Keratinocyte (primary cell): ENCODE data around the gene CREG1. TPM values are rescaled to one million over a fixed set of nuclear protein-coding genes. Genes with fewer than 3 reads are reported as not detected.

ENCODE experiments used
- DNase-seq: peaks from one replicate; pipeline ENCODE4 v3.0.0-alpha.2; 2011; ENCODE audit warnings: low read depth, missing footprints, low spot score
- FAIRE-seq: peaks from 2 replicates; lab custom pipeline; 2011; peaks lifted over from hg19 to GRCh38; lab: Jason Lieb, UNC
- H2AFZ ChIP-seq: 2 replicates; pipeline ENCODE4 v1.6.0; 2012; ENCODE audit warnings: low read length, control low read depth, inconsistent platforms; ENCODE audit not compliant: control insufficient read depth
- H3K27ac ChIP-seq: 2 replicates; pipeline ENCODE4 v1.5.1; 2011; ENCODE audit warnings: low read length; ENCODE audit not compliant: control insufficient read depth, insufficient read depth
- H3K27me3 ChIP-seq: 3 replicates; pipeline ENCODE4 v1.6.0; 2011; ENCODE audit warnings: low read length; ENCODE audit not compliant: control insufficient read depth, insufficient read depth; ENCODE audit errors: extremely low read depth
- H3K36me3 ChIP-seq, 2 experiments: 2 replicates in 1 of 2; 3 replicates in 1 of 2; pipeline ENCODE4 v1.5.1; 2011; ENCODE audit warnings: low read length in 2 of 2, mild to moderate bottlenecking in 1 of 2; ENCODE audit not compliant: control insufficient read depth in 2 of 2, insufficient read depth in 2 of 2; ENCODE audit errors: extremely low read depth in 1 of 2
- H3K4me1 ChIP-seq: 3 replicates; pipeline ENCODE4 v1.5.1; 2011; ENCODE audit warnings: low read length; ENCODE audit not compliant: control insufficient read depth, insufficient read depth; ENCODE audit errors: extremely low read depth
- H3K4me2 ChIP-seq: 3 replicates; pipeline ENCODE4 v1.6.0; 2011; ENCODE audit warnings: low read depth, low read length; ENCODE audit not compliant: control insufficient read depth, insufficient read depth; ENCODE audit errors: extremely low read depth
- H3K4me3 ChIP-seq, 3 experiments: fragments of 200-600 bp in 1 of 3; sonication (generic) in 1 of 3; 2 replicates in 2 of 3; 3 replicates in 1 of 3; pipeline ENCODE4 v1.5.1; 2011 to 2016; ENCODE audit warnings: low read length in 3 of 3, mild to moderate bottlenecking in 3 of 3, control low read depth in 2 of 3, inconsistent platforms in 1 of 3, low read depth in 1 of 3, mixed read lengths in 1 of 3, mixed run types in 1 of 3, moderate library complexity in 1 of 3; ENCODE audit not compliant: control insufficient read depth in 2 of 3, insufficient read depth in 2 of 3; ENCODE audit errors: extremely low read depth in 1 of 3
- H3K79me2 ChIP-seq: 2 replicates; pipeline ENCODE4 v1.6.0; 2012; ENCODE audit warnings: low read length; ENCODE audit not compliant: control insufficient read depth, insufficient read depth
- H3K9ac ChIP-seq: 3 replicates; pipeline ENCODE4 v1.6.0; 2011; ENCODE audit warnings: low read length; ENCODE audit not compliant: control insufficient read depth, insufficient read depth; ENCODE audit errors: extremely low read depth
- H3K9me1 ChIP-seq: 3 replicates; pipeline ENCODE4 v1.6.0; 2011; ENCODE audit warnings: low read length; ENCODE audit not compliant: control insufficient read depth, insufficient read depth; ENCODE audit errors: extremely low read depth
- H3K9me3 ChIP-seq: 2 replicates; pipeline ENCODE4 v1.5.1; 2012; ENCODE audit warnings: low read depth, low read length; ENCODE audit not compliant: control insufficient read depth
- H4K20me1 ChIP-seq: 3 replicates; pipeline ENCODE4 v1.6.0; 2011; ENCODE audit warnings: low read length; ENCODE audit not compliant: control insufficient read depth, insufficient read depth; ENCODE audit errors: extremely low read depth
- CTCF ChIP-seq, 3 experiments: IDR thresholded peaks in 1 of 3; conservative IDR thresholded peaks in 1 of 3; optimal IDR thresholded peaks in 1 of 3; 2 replicates in 2 of 3; 3 replicates in 1 of 3; pipeline versions ENCODE3 to v1.5.1; 2011; ENCODE audit warnings: low read length in 3 of 3, mild to moderate bottlenecking in 3 of 3, moderate library complexity in 2 of 3, control low read depth in 1 of 3, inconsistent platforms in 1 of 3; ENCODE audit not compliant: insufficient read depth in 2 of 3; ENCODE audit errors: extremely low read depth in 1 of 3
- EZH2 ChIP-seq: IDR thresholded peaks from one replicate; pipeline ENCODE4 v1.6.1; 2012; ENCODE audit warnings: inconsistent platforms, mild to moderate bottlenecking, low read length, moderate library complexity
- dilution Hi-C: fragments of 300-500 bp; cut with MboI; formaldehyde crosslinking; loops from one replicate; pipeline ENCODE4 v1.7.0; 2020; ENCODE audit warnings: low sequenced_read_pairs; ENCODE audit not compliant: extremely low pct_ligation_motif_present
- polyA plus RNA-seq, 5 experiments: library from polyadenylated mRNA; depleted of rRNA in 3 of 5; stranded (reverse) in 3 of 5; stranded (forward) in 1 of 5; unstranded in 1 of 5; fragments of >200 nt; gene quantifications; 1 replicate in 1 of 5; 2 replicates in 3 of 5; 3 replicates in 1 of 5; pipeline versions ENCODE4 v1.2.1 to v1.2.3, GENCODE V29; 2011 to 2012; ENCODE audit warnings: missing spikeins in 2 of 5, low read depth in 1 of 5, low replicate concordance in 1 of 5

The CREG1 gene
- polyA plus RNA-seq, 1 donor (not counting 4 experiments of a cell fraction or from before 2014, with no cell fraction given) = 68.8 TPM

- peak; percentile 49 for FAIRE-seq
- no peak overlapping the region for H3K4me3 ChIP-seq
- H3K27ac ChIP-seq = no peak overlapping the region
- no peak overlapping the region for H3K9ac ChIP-seq
- no peaks in the 10 kb centered on the region for H3K36me3 ChIP-seq
- dilution Hi-C loops = no loop called here
- no peak overlapping the region for H3K4me2 ChIP-seq
- H2AFZ ChIP-seq = no peak overlapping the region
- H3K9me3 ChIP-seq = no peaks in the 10 kb centered on the region
- H3K79me2 ChIP-seq = no peaks in the 10 kb centered on the region
- H3K4me1 ChIP-seq = no peaks in the 10 kb centered on the region
- no peaks in the 10 kb centered on the region for H4K20me1 ChIP-seq
- H3K9me1 ChIP-seq = no peaks in the 10 kb centered on the region
- no peak for TF ChIP-seq EZH2
- TF ChIP-seq CTCF (optimal IDR thresholded peaks at IDR 0.05 in 1 of 3, IDR thresholded peaks at IDR 0.05 in 1 of 3, conservative IDR thresholded peaks at IDR 0.05 in 1 of 3; ENCODE audit: extremely low read depth in 1 of 3, insufficient read depth in 2 of 3, low read length in 3 of 3) = no peak
- no peaks in the 10 kb centered on the region for H3K27me3 ChIP-seq
- DNase-seq = no peak
These were observed 25.5 kb upstream of the CREG1 start for GRCh38 chr1:167578939-167579521.

- TF ChIP-seq EZH2 (no peak), CTCF (optimal IDR thresholded peaks at IDR 0.05 in 1 of 3, IDR thresholded peaks at IDR 0.05 in 1 of 3, conservative IDR thresholded peaks at IDR 0.05 in 1 of 3; ENCODE audit: extremely low read depth in 1 of 3, insufficient read depth in 2 of 3, low read length in 3 of 3) (no peak)
- peaks cover 11% of the 10 kb centered on the region for H3K4me1 ChIP-seq
- DNase-seq (no peak), FAIRE-seq (no peak)
- no peaks in the 10 kb centered on the region for H3K9me3 ChIP-seq
- no peaks in the 10 kb centered on the region for H3K27me3 ChIP-seq
- H4K20me1 ChIP-seq = no peaks in the 10 kb centered on the region
- H3K9me1 ChIP-seq = no peaks in the 10 kb centered on the region
- no peaks in the 10 kb centered on the region for H3K79me2 ChIP-seq
- no peak overlapping the region for H3K27ac ChIP-seq
- H3K4me3 ChIP-seq = no peak overlapping the region
- H3K36me3 ChIP-seq = no peaks in the 10 kb centered on the region
- dilution Hi-C loops = no loop called here
- H3K9ac ChIP-seq = no peak overlapping the region
- H3K4me2 ChIP-seq = no peak overlapping the region
- H2AFZ ChIP-seq = no peak overlapping the region
These were observed 22.1 kb upstream of the CREG1 start for GRCh38 chr1:167575649-167576048.
